Endothelial cell of umbilical vein (primary cell): ENCODE results near the gene SLC16A8. TPM values are rescaled to one million over a fixed set of nuclear protein-coding genes. Genes with fewer than 3 reads are reported as not detected.

Experiments
- BruUV-seq: library from RNA; stranded (reverse); fragments of 400-500 nt; replicated peaks from 2 replicates; lab custom pipeline; 2021; lab: Mats Ljungman, UMichigan
- CTCF ChIA-PET: fragments of 300-600, 350-600 bp; sonication (Branson Sonifier 250); formaldehyde crosslinking; loops from one replicate; lab custom pipeline; 2021; ENCODE audit warnings: antibody characterized with exemption, inconsistent platforms; lab: Charles Lee
- POLR2A ChIA-PET: fragments of 300-600, 350-600 bp; sonication (Branson Sonifier 250); formaldehyde crosslinking; loops from one replicate; lab custom pipeline; 2021; ENCODE audit warnings: antibody characterized with exemption, inconsistent platforms; lab: Charles Lee
- DNase-seq: peaks from one replicate; pipeline ENCODE4 v3.0.0-alpha.2; 2011; ENCODE audit warnings: low read depth, low spot score
- FAIRE-seq: peaks from 2 replicates; lab custom pipeline; 2011; peaks lifted over from hg19 to GRCh38; lab: Jason Lieb, UNC
- H2AFZ ChIP-seq: 2 replicates; pipeline ENCODE4 v1.6.0; 2012; ENCODE audit warnings: low read depth, low read length, control low read depth, inconsistent platforms
- H3K27ac ChIP-seq: 2 replicates; pipeline ENCODE4 v1.5.1; 2011; ENCODE audit warnings: low read depth, mild to moderate bottlenecking, control low read depth, low read length, moderate library complexity; ENCODE audit not compliant: insufficient read depth
- H3K27me3 ChIP-seq, 2 experiments: 2 replicates each; pipeline versions ENCODE4 v1.6.0 to v1.6.1; 2011; ENCODE audit warnings: low read length in 2 of 2, mixed read lengths in 1 of 2; ENCODE audit not compliant: control insufficient read depth in 2 of 2, insufficient read depth in 2 of 2
- H3K36me3 ChIP-seq, 2 experiments: 2 replicates in 1 of 2; 3 replicates in 1 of 2; pipeline ENCODE4 v1.5.1; 2011; ENCODE audit warnings: low read length in 2 of 2, mild to moderate bottlenecking in 1 of 2, moderate library complexity in 1 of 2; ENCODE audit not compliant: control insufficient read depth in 2 of 2, insufficient read depth in 2 of 2; ENCODE audit errors: extremely low read depth in 1 of 2
- H3K4me1 ChIP-seq: 3 replicates; pipeline ENCODE4 v1.5.1; 2011; ENCODE audit warnings: mild to moderate bottlenecking, low read length; ENCODE audit not compliant: control insufficient read depth, insufficient read depth; ENCODE audit errors: extremely low read depth
- H3K4me2 ChIP-seq: 2 replicates; pipeline ENCODE4 v1.6.1; 2011; ENCODE audit warnings: low read length, control low read depth, mixed read lengths; ENCODE audit not compliant: insufficient read depth
- H3K4me3 ChIP-seq, 3 experiments: fragments of 200-600 bp in 1 of 3; sonication (generic), shearing (Covaris generic) in 1 of 3; replicated peaks in 1 of 3; 2 replicates each; pipeline ENCODE4 v1.5.1; 2011 to 2016; ENCODE audit warnings: control low read depth in 3 of 3, low read length in 3 of 3, mild to moderate bottlenecking in 2 of 3, inconsistent platforms in 1 of 3, low read depth in 1 of 3, moderate library complexity in 1 of 3; ENCODE audit not compliant: insufficient read depth in 1 of 3
- H3K79me2 ChIP-seq: 2 replicates; pipeline ENCODE4 v1.6.0; 2012; ENCODE audit warnings: low read length, inconsistent platforms; ENCODE audit not compliant: control insufficient read depth, insufficient read depth
- H3K9ac ChIP-seq: replicated peaks from 2 replicates; pipeline ENCODE3; 2011; ENCODE audit warnings: low read length, control low read depth; ENCODE audit not compliant: insufficient read depth; ENCODE audit errors: extremely low read depth
- H3K9me1 ChIP-seq: replicated peaks from 3 replicates; pipeline ENCODE4 v1.6.0; 2011; ENCODE audit warnings: mild to moderate bottlenecking, low read length; ENCODE audit not compliant: control insufficient read depth, insufficient read depth; ENCODE audit errors: extremely low read depth
- H3K9me3 ChIP-seq: replicated peaks from 2 replicates; pipeline ENCODE4 v1.5.1; 2012; ENCODE audit warnings: low read length, inconsistent platforms; ENCODE audit not compliant: control insufficient read depth, insufficient read depth
- H4K20me1 ChIP-seq: replicated peaks from 2 replicates; pipeline ENCODE3; 2011; ENCODE audit warnings: mild to moderate bottlenecking, low read length; ENCODE audit not compliant: control insufficient read depth, insufficient read depth; ENCODE audit errors: extremely low read depth
- EZH2 ChIP-seq: IDR thresholded peaks from 2 replicates; pipeline ENCODE4 v1.6.1; 2012; ENCODE audit warnings: borderline replicate concordance, low read depth, mild to moderate bottlenecking, moderate library complexity, low read length, inconsistent platforms; ENCODE audit not compliant: severe bottlenecking
- JUN ChIP-seq: IDR thresholded peaks from 2 replicates; pipeline ENCODE4 v1.6.1; 2011; ENCODE audit warnings: borderline replicate concordance, low read depth; ENCODE audit not compliant: insufficient read length, insufficient read depth
- POLR2A ChIP-seq: IDR thresholded peaks from 2 replicates; pipeline ENCODE4 v1.6.1; 2012; ENCODE audit warnings: low read depth, mild to moderate bottlenecking, control low read depth, low read length
- POLR2AphosphoS5 ChIP-seq: IDR thresholded peaks from 2 replicates; pipeline ENCODE4 v1.6.1; 2012; ENCODE audit warnings: low read depth, mild to moderate bottlenecking, control low read depth, low read length, moderate library complexity; ENCODE audit not compliant: insufficient read depth
- dilution Hi-C: fragments of 300-500 bp; cut with MboI; formaldehyde crosslinking; loops from one replicate; pipeline ENCODE4 v1.15.0; 2019; ENCODE audit warnings: low sequenced_read_pairs; ENCODE audit not compliant: extremely low pct_ligation_motif_present
- intact Hi-C: fragments of 100-400 bp; cut with micrococcal nuclease; formaldehyde crosslinking; loops from one replicate; pipeline ENCODE4 v1.10.0; 2022
- polyA plus RNA-seq, 4 experiments: library from polyadenylated mRNA; depleted of rRNA in 3 of 4; stranded (reverse) in 3 of 4; unstranded in 1 of 4; fragments of >200 nt; gene quantifications; 2 replicates each; pipeline versions ENCODE4 v1.2.1 to v1.2.3, GENCODE V29; 2011 to 2012; ENCODE audit warnings: missing spikeins in 1 of 4
- total RNA-seq: library from RNA; stranded (reverse); gene quantifications from 2 replicates; pipeline ENCODE4 v1.2.3, GENCODE V29; 2021

Gene SLC16A8
- total and polyA plus RNA-seq, 2 donors (not counting 3 experiments of a cell fraction or from before 2014, with no cell fraction given) = 0.14 TPM; not detected in 1

DNA sequence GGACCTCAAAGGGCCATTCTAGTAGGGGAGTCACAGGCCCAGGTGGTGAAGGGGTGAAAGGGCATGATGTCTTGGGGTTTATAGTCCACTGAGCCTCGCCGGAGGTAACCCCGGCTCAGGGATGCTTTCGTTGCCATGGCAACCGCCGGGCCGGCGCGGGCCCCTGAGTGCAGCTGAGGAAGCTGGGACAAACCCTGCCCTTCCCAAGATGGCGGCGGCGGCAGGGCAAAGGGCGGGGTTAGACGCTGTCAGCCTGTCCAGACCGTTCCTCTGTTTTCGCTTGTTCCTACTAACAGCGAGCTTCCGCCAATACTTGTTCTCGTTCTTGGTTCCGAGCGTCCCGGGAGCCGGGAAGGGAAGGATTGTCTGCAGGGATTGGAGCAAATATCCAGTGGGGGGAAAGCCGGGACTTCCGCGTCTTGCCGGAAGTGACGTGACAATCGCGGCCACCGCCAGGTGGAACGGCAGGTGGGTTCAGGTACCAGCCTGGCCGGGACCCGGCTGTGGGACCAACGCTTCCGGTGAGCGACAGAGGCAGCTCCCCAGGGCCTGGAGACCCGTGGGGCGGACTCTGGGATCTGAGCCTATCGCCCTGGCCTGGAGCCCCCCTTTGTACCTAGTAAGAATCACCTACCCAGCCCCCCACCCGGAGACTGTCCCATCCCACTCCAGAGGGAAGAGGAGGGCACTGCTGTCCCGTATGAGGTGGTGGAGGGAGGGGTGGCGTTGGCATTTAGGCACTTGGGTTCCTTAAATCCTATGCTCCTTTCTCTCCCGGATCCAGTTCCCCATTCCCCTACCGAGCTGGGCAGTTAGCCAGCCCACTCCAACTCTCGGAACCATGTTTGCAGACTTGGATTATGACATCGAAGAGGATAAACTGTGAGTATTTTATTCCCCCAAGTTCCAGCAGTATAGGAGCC is 26.8 kb downstream of the SLC16A8 start, which contains the start of gene PICK1:
PICK1 (plus strand) TSS at position 436 of the 923 bp plus-strand sequence; CDS start at position 842, 406 bp downstream.
- H3K9ac ChIP-seq = peak within 1 kb of the TSS; percentile 78
- TF ChIP-seq POLR2A (peak; percentile 68), JUN (no peak), POLR2AphosphoS5 (peak; percentile 56), EZH2 (peak; percentile 41)
- H3K4me2 ChIP-seq = peak within 1 kb of the TSS; percentile 80
- dilution Hi-C loops = no loop called here
- intact Hi-C loops = loop anchor here (10.0 kb wide), 1 partner anchor 248 kb away; no protein-coding TSS in a partner anchor
- no peaks in the 10 kb centered on the region for H4K20me1 ChIP-seq
- H3K27me3 ChIP-seq = peaks cover 0 to 2% of the 10 kb centered on the region in 2 experiments
- ChIA-PET CTCF (no interaction called here), POLR2A (no interaction called here)
- peak within 1 kb of the TSS; percentile 90 for H2AFZ ChIP-seq
- TSS peak; percentile 88 for BruUV-seq
- no peaks in the 10 kb centered on the region for H3K9me3 ChIP-seq
- no peaks in the 10 kb centered on the region for H3K79me2 ChIP-seq
- H3K4me3 ChIP-seq = peak within 1 kb of the TSS; percentile 37 to 69 (median 58)
- no peaks in the 10 kb centered on the region for H3K9me1 ChIP-seq
- FAIRE-seq (peak; percentile 88), DNase-seq (peak; percentile 82)
- H3K4me1 ChIP-seq = peaks cover 8% of the 10 kb centered on the region
- no peaks in the 10 kb centered on the region for H3K36me3 ChIP-seq
- H3K27ac ChIP-seq = peak within 1 kb of the TSS; percentile 73
